Thyroid gland (tissue), 4 donors: ENCODE results near the gene RREB1. TPM values are rescaled to one million over a fixed set of nuclear protein-coding genes. Genes with fewer than 3 reads are reported as not detected.
"Not testable (repeated sequence)": the region's sequence is repeated elsewhere in the genome, so short reads cannot be mapped to it uniquely, and the experiment has no call there.

ENCODE experiments used
- DNase-seq, 2 donors: peaks; one replicate each; pipeline ENCODE4 v3.0.0-alpha.2; 2019
- H3K27ac ChIP-seq, 3 donors: fragments of 200-600 bp; sonication (generic); 1 replicate in 2 of 3; 2 replicates in 1 of 3; pipeline ENCODE4 v1.5.1; 2016 to 2019; ENCODE audit warnings: mild to moderate bottlenecking in 1 of 3, moderate library complexity in 1 of 3
- H3K27me3 ChIP-seq: fragments of 200-600 bp; sonication (generic); one replicate; pipeline ENCODE4 v1.5.1; 2019
- H3K36me3 ChIP-seq, 2 donors: fragments of 200-600 bp; sonication (generic); one replicate each; pipeline ENCODE4 v1.5.1; 2016 to 2019
- H3K4me1 ChIP-seq, 2 donors: fragments of 200-600 bp; sonication (generic); one replicate each; pipeline ENCODE4 v1.5.1; 2017 to 2019
- H3K4me3 ChIP-seq, 3 donors: fragments of 200-600 bp; sonication (generic); replicated peaks in 1 of 3; 1 replicate in 2 of 3; 2 replicates in 1 of 3; pipeline ENCODE4 v1.5.1; 2016; ENCODE audit warnings: mild to moderate bottlenecking in 1 of 3
- H3K9me3 ChIP-seq: fragments of 200-600 bp; sonication (generic); one replicate; pipeline ENCODE4 v1.5.1; 2017
- CTCF ChIP-seq, 6 experiments: fragments of 200-600 bp in 3 of 6; fragments of 450-650 bp in 3 of 6; sonication (generic) in 3 of 6; IDR thresholded peaks; one replicate each; pipeline ENCODE4 v1.5.1; 2016 to 2019; ENCODE audit warnings: antibody characterized with exemption in 6 of 6, mild to moderate bottlenecking in 2 of 6, inconsistent platforms in 1 of 6, moderate library complexity in 1 of 6
- POLR2A ChIP-seq, 2 donors: fragments of 450-650 bp; IDR thresholded peaks; one replicate each; pipeline ENCODE4 v1.6.1; 2017; ENCODE audit warnings: antibody characterized with exemption in 2 of 2, mild to moderate bottlenecking in 2 of 2, moderate library complexity in 1 of 2
- WGBS, 2 donors: methylation state at CpG; one replicate each; pipeline ENCODE4 v1.1.5; 2017; 5-methylcytosine and 5-hydroxymethylcytosine counted together
- intact Hi-C: fragments of 100-400 bp; cut with DNase I; formaldehyde crosslinking; loops from one replicate; pipeline ENCODE4 v1.15.1; 2023
- total RNA-seq, 4 donors: library from RNA; depleted of rRNA; stranded (reverse); fragments of >200 nt; gene quantifications; one replicate each; pipeline ENCODE4 v1.2.3, GENCODE V29; 2016

RREB1 gene
- total RNA-seq, 4 donors from 2014 or later, result 48.0 to 91.3 (median 57.1) TPM

- no peaks in the 10 kb centered on the region for H3K27me3 ChIP-seq
- H3K4me1 ChIP-seq, result peaks cover 8 to 27% of the 10 kb centered on the region in 2 donors
- peak overlapping the region; percentile 77 to 93 (median 85) for H3K27ac ChIP-seq
- 1 to 3% methylated on average over 42 to 43 of the region's 43 CpGs for WGBS, 2 donors
- H3K4me3 ChIP-seq, result peak overlapping the region; percentile 11 to 75 (median 45)
- TF ChIP-seq POLR2A (IDR thresholded peaks at IDR 0.05) (peak; percentile 16 to 97), CTCF (IDR thresholded peaks at IDR 0.05) (no peak)
- intact Hi-C loops, result no loop called here
- no peaks in the 10 kb centered on the region for H3K36me3 ChIP-seq
- H3K9me3 ChIP-seq, result no peaks in the 10 kb centered on the region
- peak; percentile 93 to 94 for DNase-seq
Observed at GRCh38 chr6:7261032-7261841, 153.5 kb downstream of the RREB1 start.

GRCh38 chr6:7261852-7262461, 154.2 kb downstream of the RREB1 start:
- DNase-seq, result peak; percentile 47 to 53
- WGBS, 2 donors, result 41 to 45% methylated on average over 6 to 12 of the region's 13 CpGs
- Histone ChIP-seq H3K27ac (peak overlapping the region; percentile 77 to 93 (median 85)), H3K36me3 (no peaks in the 10 kb centered on the region), H3K27me3 (no peaks in the 10 kb centered on the region), H3K4me3 (peak overlapping the region; percentile 11 to 75 (median 45)), H3K9me3 (no peaks in the 10 kb centered on the region), H3K4me1 (peaks cover 8 to 27% of the 10 kb centered on the region in 2 donors)
- intact Hi-C loops, result no loop called here
- no peak for TF ChIP-seq CTCF (IDR thresholded peaks at IDR 0.05)
- TF ChIP-seq POLR2A (IDR thresholded peaks at IDR 0.05), result no peak

GRCh38 chr6:7262746-7263518, 155.2 kb downstream of the RREB1 start:
- Histone ChIP-seq H3K9me3 (no peaks in the 10 kb centered on the region), H3K4me3 (no peak overlapping the region), H3K27me3 (no peaks in the 10 kb centered on the region), H3K27ac (no peak overlapping the region), H3K4me1 (peaks cover 11 to 32% of the 10 kb centered on the region in 2 donors), H3K36me3 (no peaks in the 10 kb centered on the region)
- intact Hi-C loops, result no loop called here
- TF ChIP-seq CTCF (IDR thresholded peaks at IDR 0.05) (no peak), POLR2A (IDR thresholded peaks at IDR 0.05) (no peak)
- no peak for DNase-seq
- WGBS, 2 donors, result 88 to 94% methylated on average over 14 to 16 of the region's 16 CpGs

GRCh38 chr6:7263519-7263805, 155.7 kb downstream of the RREB1 start:
- H3K27ac ChIP-seq, H3K27me3 ChIP-seq, DNase-seq, H3K36me3 ChIP-seq, intact Hi-C loops, H3K9me3 ChIP-seq, H3K4me3 ChIP-seq: not testable (repeated sequence)
- WGBS, 2 donors, result 92% methylated on average over 9 of the region's 9 CpGs
- H3K4me1 ChIP-seq, result peaks cover 11 to 34% of the 10 kb centered on the region in 2 donors

- no peaks in the 10 kb centered on the region for H3K36me3 ChIP-seq
- peaks cover 11 to 30% of the 10 kb centered on the region in 2 donors for H3K4me1 ChIP-seq
- intact Hi-C loops, result no loop called here
- TF ChIP-seq POLR2A (IDR thresholded peaks at IDR 0.05) (no peak), CTCF (IDR thresholded peaks at IDR 0.05) (no peak)
- 90 to 96% methylated on average over 11 to 15 of the region's 15 CpGs for WGBS, 2 donors
- no peak overlapping the region for H3K4me3 ChIP-seq
- no peak overlapping the region for H3K27ac ChIP-seq
- no peaks in the 10 kb centered on the region for H3K27me3 ChIP-seq
- no peak for DNase-seq
- H3K9me3 ChIP-seq, result no peaks in the 10 kb centered on the region
Observed at GRCh38 chr6:7264041-7264440, 156.3 kb downstream of the RREB1 start.
